H1 (cell line): ENCODE measurements around the gene FHIT. TPM values are rescaled to one million over a fixed set of nuclear protein-coding genes. Genes with fewer than 3 reads are reported as not detected.

Source experiments
- CTCF ChIA-PET: fragments of 300-600 bp; sonication (Branson Sonifier 250); formaldehyde crosslinking; loops from one replicate; lab custom pipeline; 2021; ENCODE audit not compliant: partially characterized antibody; lab: Charles Lee
- POLR2A ChIA-PET: fragments of 300-600 bp; sonication (Branson Sonifier 250); formaldehyde crosslinking; loops from one replicate; lab custom pipeline; 2021; ENCODE audit warnings: inconsistent platforms; ENCODE audit not compliant: partially characterized antibody; lab: Charles Lee
- DNase-seq, 2 experiments: peaks; one replicate each; pipeline versions ENCODE4 v3.0.0 to v3.0.0-alpha.2; 2010 to 2022; ENCODE audit warnings: low spot score in 2 of 2, low read depth in 1 of 2, mixed read lengths in 1 of 2
- FAIRE-seq: peaks from 2 replicates; lab custom pipeline; 2011; peaks lifted over from hg19 to GRCh38; lab: Jason Lieb, UNC
- H2AFZ ChIP-seq: 2 replicates; pipeline ENCODE4 v1.8.1; 2012; ENCODE audit warnings: low read length, inconsistent platforms
- H2AK5ac ChIP-seq: 2 replicates; pipeline ENCODE4 v1.6.1; 2013; ENCODE audit warnings: low read depth, low read length
- H2BK120ac ChIP-seq: replicated peaks from 2 replicates; pipeline ENCODE3; 2013; ENCODE audit warnings: low read depth, low read length, inconsistent platforms
- H2BK12ac ChIP-seq: 2 replicates; pipeline ENCODE4 v1.6.1; 2013; ENCODE audit warnings: low read depth, low read length
- H2BK15ac ChIP-seq: 2 replicates; pipeline ENCODE4 v1.6.1; 2013; ENCODE audit warnings: low read length
- H2BK20ac ChIP-seq: 2 replicates; pipeline ENCODE4 v1.6.1; 2013; ENCODE audit warnings: low read length
- H2BK5ac ChIP-seq: 2 replicates; pipeline ENCODE4 v1.6.1; 2013; ENCODE audit warnings: low read depth, low read length
- H3K14ac ChIP-seq: 2 replicates; pipeline ENCODE4 v1.6.1; 2013; ENCODE audit warnings: inconsistent platforms; ENCODE audit not compliant: insufficient read length
- H3K18ac ChIP-seq: 2 replicates; pipeline ENCODE4 v1.6.1; 2013; ENCODE audit warnings: low read length; ENCODE audit errors: extremely low read depth
- H3K23ac ChIP-seq: 2 replicates; pipeline ENCODE4 v1.6.1; 2013; ENCODE audit warnings: inconsistent platforms; ENCODE audit not compliant: insufficient read length
- H3K23me2 ChIP-seq: 2 replicates; pipeline ENCODE4 v1.6.1; 2013; ENCODE audit warnings: low read depth, low read length
- H3K27ac ChIP-seq: 2 replicates; pipeline ENCODE4 v1.6.1; 2011; ENCODE audit warnings: low read depth, low read length, inconsistent platforms
- H3K27me3 ChIP-seq, 4 experiments: replicated peaks in 1 of 4; 1 replicate in 1 of 4; 2 replicates in 3 of 4; pipeline versions ENCODE4 v1.6.1 to v1.8.1; 2011 to 2013; ENCODE audit warnings: low read length in 3 of 4, mild to moderate bottlenecking in 3 of 4, inconsistent platforms in 2 of 4, mixed read lengths in 2 of 4, moderate library complexity in 1 of 4; ENCODE audit not compliant: control insufficient read depth in 3 of 4, insufficient read depth in 3 of 4; ENCODE audit errors: extremely low read depth in 1 of 4
- H3K36me3 ChIP-seq, 4 experiments: 2 replicates each; pipeline versions ENCODE4 v1.6.1 to v1.8.1; 2011 to 2013; ENCODE audit warnings: mild to moderate bottlenecking in 4 of 4, low read length in 3 of 4, moderate library complexity in 2 of 4, control low read depth in 1 of 4, inconsistent platforms in 1 of 4; ENCODE audit not compliant: insufficient read depth in 4 of 4, control insufficient read depth in 2 of 4
- H3K4ac ChIP-seq: replicated peaks from 2 replicates; pipeline ENCODE3; 2013; ENCODE audit warnings: low read length, low read depth, mixed read lengths, inconsistent platforms; ENCODE audit not compliant: insufficient read length
- H3K4me1 ChIP-seq, 4 experiments: replicated peaks in 1 of 4; 1 replicate in 1 of 4; 2 replicates in 3 of 4; pipeline versions ENCODE4 v1.6.1 to v1.8.1; 2011 to 2013; ENCODE audit warnings: low read length in 3 of 4, inconsistent platforms in 2 of 4, mixed read lengths in 1 of 4; ENCODE audit not compliant: insufficient read depth in 4 of 4, control insufficient read depth in 3 of 4
- H3K4me2 ChIP-seq, 2 experiments: 2 replicates each; pipeline versions ENCODE4 v1.6.1 to v1.8.1; 2011 to 2013; ENCODE audit warnings: low read depth in 2 of 2, low read length in 2 of 2, control low read depth in 1 of 2, inconsistent platforms in 1 of 2, mild to moderate bottlenecking in 1 of 2; ENCODE audit not compliant: insufficient read depth in 1 of 2
- H3K4me3 ChIP-seq, 4 experiments: fragments of 200-600, 300-600 bp in 1 of 4; sonication (generic), shearing (Covaris generic), sonication (Bioruptor Twin) in 1 of 4; 2 replicates each; pipeline versions ENCODE4 v1.5.1 to v1.8.1; 2011 to 2016; ENCODE audit warnings: low read length in 4 of 4, low read depth in 3 of 4, control low read depth in 2 of 4, inconsistent platforms in 2 of 4, mild to moderate bottlenecking in 2 of 4, mixed read lengths in 1 of 4, moderate library complexity in 1 of 4; ENCODE audit not compliant: insufficient read depth in 2 of 4; ENCODE audit errors: extremely low read depth in 1 of 4
- H3K56ac ChIP-seq: replicated peaks from 2 replicates; pipeline ENCODE3; 2013; ENCODE audit warnings: low read depth, mild to moderate bottlenecking, mixed read lengths, low read length, inconsistent platforms; ENCODE audit not compliant: insufficient read length
- H3K79me1 ChIP-seq: 2 replicates; pipeline ENCODE4 v1.6.1; 2013; ENCODE audit warnings: low read depth, low read length, control low read depth
- H3K79me2 ChIP-seq, 2 experiments: 2 replicates each; pipeline versions ENCODE4 v1.6.1 to v1.8.1; 2012 to 2013; ENCODE audit warnings: low read length in 2 of 2, mild to moderate bottlenecking in 2 of 2, inconsistent platforms in 1 of 2; ENCODE audit not compliant: insufficient read depth in 2 of 2, control insufficient read depth in 1 of 2
- H3K9ac ChIP-seq, 4 experiments: replicated peaks in 1 of 4; 1 replicate in 1 of 4; 2 replicates in 3 of 4; pipeline versions ENCODE4 v1.6.1 to v1.8.1; 2011 to 2013; ENCODE audit warnings: low read depth in 3 of 4, low read length in 3 of 4, control low read depth in 2 of 4, mild to moderate bottlenecking in 2 of 4, moderate library complexity in 2 of 4, inconsistent platforms in 1 of 4; ENCODE audit errors: extremely low read depth in 1 of 4
- H3K9me3 ChIP-seq, 2 experiments: 2 replicates each; pipeline versions ENCODE4 v1.6.1 to v1.8.1; 2012 to 2013; ENCODE audit warnings: mild to moderate bottlenecking in 2 of 2, moderate library complexity in 2 of 2, control low read depth in 1 of 2, inconsistent platforms in 1 of 2, low read depth in 1 of 2, low read length in 1 of 2, mixed read lengths in 1 of 2; ENCODE audit not compliant: insufficient read depth in 2 of 2
- H4K20me1 ChIP-seq, 2 experiments: replicated peaks in 1 of 2; 2 replicates each; pipeline versions ENCODE3 to v1.8.1; 2011 to 2013; ENCODE audit warnings: inconsistent platforms in 2 of 2, low read length in 2 of 2, mild to moderate bottlenecking in 1 of 2; ENCODE audit not compliant: insufficient read depth in 2 of 2, control insufficient read depth in 1 of 2
- H4K5ac ChIP-seq: 2 replicates; pipeline ENCODE4 v1.6.1; 2013; ENCODE audit warnings: low read length, low read depth, mixed read lengths, inconsistent platforms; ENCODE audit not compliant: insufficient read length
- H4K8ac ChIP-seq: 2 replicates; pipeline ENCODE4 v1.8.0; 2013; ENCODE audit warnings: mild to moderate bottlenecking, moderate library complexity, low read length, inconsistent platforms; ENCODE audit not compliant: insufficient read depth; ENCODE audit errors: extremely low read depth
- H4K91ac ChIP-seq: replicated peaks from 2 replicates; pipeline ENCODE3; 2013; ENCODE audit warnings: low read length, mixed read lengths, inconsistent platforms; ENCODE audit not compliant: insufficient read length
- CREB1 ChIP-seq: IDR thresholded peaks from 2 replicates; pipeline ENCODE4 v1.6.1; 2012; ENCODE audit warnings: inconsistent platforms
- NANOG ChIP-seq: IDR thresholded peaks from 2 replicates; pipeline ENCODE4 v1.6.1; 2011; ENCODE audit warnings: low read length, low read depth, mild to moderate bottlenecking, inconsistent platforms; ENCODE audit not compliant: insufficient read depth, poor library complexity, severe bottlenecking
- POU5F1 ChIP-seq: IDR thresholded peaks from 2 replicates; pipeline ENCODE4 v1.6.1; 2011; ENCODE audit warnings: low read depth, mild to moderate bottlenecking, low read length, moderate library complexity
- RFX5 ChIP-seq: IDR thresholded peaks from 2 replicates; pipeline ENCODE4 v1.6.1; 2011; ENCODE audit warnings: low read depth, low read length, improper control_type of control experiment, borderline replicate concordance
- WGBS, 2 experiments: shearing (Covaris generic) in 1 of 2; methylation state at CpG; one replicate each; pipeline versions ENCODE4 v1.1.6 to v1.1.7; 2013 to 2015; ENCODE audit warnings: low lambda C conversion rate in 2 of 2, mixed read lengths in 2 of 2, inconsistent platforms in 1 of 2, low coverage in 1 of 2, missing lambda C conversion rate in 1 of 2; ENCODE audit not compliant: insufficient replicate concordance in 2 of 2, insufficient coverage in 1 of 2, insufficient read length in 1 of 2; ENCODE audit errors: extremely low coverage in 1 of 2, missing lambda C conversion rate in 1 of 2; 5-methylcytosine and 5-hydroxymethylcytosine counted together
- polyA plus RNA-seq, 7 experiments: library from polyadenylated mRNA; depleted of rRNA in 3 of 7; stranded (reverse) in 5 of 7; unstranded in 2 of 7; fragments of >200 nt in 5 of 7; fragments of 200-250 nt in 2 of 7; gene quantifications; 1 replicate in 5 of 7; 2 replicates in 1 of 7; 4 replicates in 1 of 7; pipeline versions ENCODE4 v1.2.1 to v1.2.3, GENCODE V29; 2011 to 2013; ENCODE audit warnings: missing spikeins in 2 of 7, mixed read lengths in 2 of 7
- total RNA-seq: library from RNA; stranded (reverse); fragmentation: NEBNext Ultra II Directional; extraction: Animal tissue kit (Norgen Biotek cat#: 25700); gene quantifications from 2 replicates; pipeline ENCODE4 v1.2.1, GENCODE V29; 2021

Gene FHIT
- total and polyA plus RNA-seq, 2 of the 8 experiments (the other 6 are each of a cell fraction or from before 2014, with no cell fraction given): 1.2 to 3.2 TPM

DNA sequence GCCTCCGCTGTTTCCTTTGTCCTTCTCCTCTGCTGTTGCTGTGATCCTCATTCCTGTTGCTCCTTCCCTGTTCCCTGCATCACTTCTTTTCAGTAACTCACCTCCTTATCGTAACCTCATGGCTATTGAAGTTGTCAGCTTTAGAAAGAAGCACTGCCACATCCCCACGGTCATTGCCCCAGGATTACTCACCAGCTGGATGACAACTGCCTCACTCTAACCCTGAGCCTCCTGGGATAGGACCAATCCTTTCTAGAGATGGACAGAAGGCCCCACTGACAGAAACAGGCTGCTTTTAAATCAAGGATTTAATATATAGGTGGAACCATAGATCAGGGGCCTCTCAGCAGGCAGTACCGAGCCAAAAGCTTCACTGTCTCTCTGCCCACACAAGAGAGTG, 4.1 kb downstream of the FHIT start:
- Histone ChIP-seq H3K4me3 (no peak overlapping the region), H2BK20ac (no peak overlapping the region), H3K4ac (no peak overlapping the region), H3K4me2 (no peak overlapping the region), H2AK5ac (no peak overlapping the region), H3K56ac (no peak overlapping the region), H2BK15ac (no peak overlapping the region), H4K91ac (no peak overlapping the region), H3K79me1 (no peaks in the 10 kb centered on the region), H2BK12ac (no peak overlapping the region), H3K18ac (no peak overlapping the region), H2BK5ac (no peak overlapping the region), H3K9me3 (no peaks in the 10 kb centered on the region), H3K27me3 (no peaks in the 10 kb centered on the region), H4K20me1 (no peaks in the 10 kb centered on the region), H2BK120ac (no peak overlapping the region), H3K14ac (no peak overlapping the region), H4K8ac (no peak overlapping the region), H2AFZ (no peak overlapping the region), H3K9ac (no peak overlapping the region; a peak in 1 of 7 replicates), H3K23ac (no peak overlapping the region), H3K4me1 (peaks cover 0 to 19% (median 11%) of the 10 kb centered on the region in 4 experiments; a peak in 6 of 7 replicates), H3K27ac (no peak overlapping the region), H3K79me2 (no peaks in the 10 kb centered on the region), H4K5ac (no peak overlapping the region), H3K23me2 (peaks cover 8% of the 10 kb centered on the region), H3K36me3 (no peaks in the 10 kb centered on the region)
- DNase-seq (no peak), FAIRE-seq (no peak)
- POLR2A ChIA-PET: no interaction called here
- TF ChIP-seq NANOG (no peak), RFX5 (no peak), POU5F1 (no peak), CREB1 (no peak)
- CTCF ChIA-PET: interaction anchor here (0.5 kb wide), 1 partner anchor 11 kb away, joined by 3 read pairs; no protein-coding TSS in a partner anchor
- 88% methylated on average over 4 of the region's 4 CpGs; no CpG with 5 or more reads in 1 of the 2 experiments for WGBS, 2 experiments
